Liver (tissue), 9 donors: ENCODE results near the gene ANGPTL4. TPM values are rescaled to one million over a fixed set of nuclear protein-coding genes. Genes with fewer than 3 reads are reported as not detected.

Experiments
- DNase-seq: peaks from one replicate; pipeline ENCODE4 v3.0.0-alpha.2; 2017; ENCODE audit warnings: low spot score
- H3K27ac ChIP-seq, 2 donors: one replicate each; pipeline ENCODE4 v1.7.0; 2013; ENCODE audit warnings: inconsistent platforms in 2 of 2, low read length in 2 of 2, control low read depth in 1 of 2, low read depth in 1 of 2, mild to moderate bottlenecking in 1 of 2
- H3K27me3 ChIP-seq, 4 donors: one replicate each; pipeline versions ENCODE4 v1.6.1 to v1.7.0; 2013; ENCODE audit warnings: low read length in 3 of 4, inconsistent platforms in 1 of 4, mild to moderate bottlenecking in 1 of 4, moderate library complexity in 1 of 4; ENCODE audit not compliant: control insufficient read depth in 4 of 4, insufficient read depth in 4 of 4
- H3K36me3 ChIP-seq, 4 donors: one replicate each; pipeline versions ENCODE4 v1.6.1 to v1.7.0; 2013; ENCODE audit warnings: low read length in 3 of 4, mild to moderate bottlenecking in 3 of 4, low read depth in 1 of 4, moderate library complexity in 1 of 4; ENCODE audit not compliant: control insufficient read depth in 4 of 4, insufficient read depth in 3 of 4
- H3K4me1 ChIP-seq, 4 donors: one replicate each; pipeline versions ENCODE4 v1.6.1 to v1.7.0; 2013; ENCODE audit warnings: low read length in 3 of 4, mild to moderate bottlenecking in 3 of 4, moderate library complexity in 1 of 4; ENCODE audit not compliant: control insufficient read depth in 4 of 4, insufficient read depth in 4 of 4
- H3K4me3 ChIP-seq, 3 donors: one replicate each; pipeline versions ENCODE4 v1.6.1 to v1.7.0; 2013; ENCODE audit warnings: low read length in 3 of 3, control low read depth in 1 of 3, low read depth in 1 of 3, mild to moderate bottlenecking in 1 of 3
- H3K9ac ChIP-seq, 2 donors: one replicate each; pipeline ENCODE4 v1.7.0; 2013; ENCODE audit warnings: low read length in 2 of 2, mild to moderate bottlenecking in 2 of 2, moderate library complexity in 2 of 2, control low read depth in 1 of 2, low read depth in 1 of 2
- H3K9me3 ChIP-seq, 4 donors: one replicate each; pipeline versions ENCODE4 v1.6.1 to v1.7.0; 2013; ENCODE audit warnings: low read length in 3 of 4; ENCODE audit not compliant: control insufficient read depth in 4 of 4
- EGR1 ChIP-seq, 2 donors: IDR thresholded peaks; 2 replicates each; pipeline ENCODE4 v1.6.1; 2016 to 2018; ENCODE audit warnings: antibody characterized with exemption in 2 of 2, low read depth in 2 of 2
- FOXA1 ChIP-seq: IDR thresholded peaks from 2 replicates; pipeline ENCODE4 v1.6.1; 2016; ENCODE audit warnings: antibody characterized with exemption
- FOXA2 ChIP-seq: IDR thresholded peaks from 2 replicates; pipeline ENCODE4 v1.6.1; 2016; ENCODE audit warnings: antibody characterized with exemption
- GABPA ChIP-seq, 2 donors: IDR thresholded peaks in 1 of 2; conservative IDR thresholded peaks in 1 of 2; 2 replicates each; pipeline ENCODE4 v1.6.1; 2016; ENCODE audit warnings: antibody characterized with exemption in 2 of 2, mild to moderate bottlenecking in 1 of 2, moderate library complexity in 1 of 2
- HNF4A ChIP-seq, 2 donors: conservative IDR thresholded peaks; 2 replicates each; pipeline ENCODE4 v1.6.1; 2016; ENCODE audit warnings: antibody characterized with exemption in 2 of 2, mild to moderate bottlenecking in 2 of 2
- HNF4G ChIP-seq: IDR thresholded peaks from 2 replicates; pipeline ENCODE4 v1.6.1; 2016; ENCODE audit warnings: antibody characterized with exemption
- JUND ChIP-seq, 2 donors: IDR thresholded peaks; 2 replicates each; pipeline ENCODE4 v1.6.1; 2016; ENCODE audit warnings: antibody characterized with exemption in 2 of 2
- NR2F2 ChIP-seq: IDR thresholded peaks from 2 replicates; pipeline ENCODE4 v1.6.1; 2016; ENCODE audit warnings: antibody characterized with exemption
- RAD21 ChIP-seq, 2 donors: IDR thresholded peaks; 2 replicates each; pipeline ENCODE4 v1.6.1; 2016; ENCODE audit warnings: antibody characterized with exemption in 2 of 2, mild to moderate bottlenecking in 2 of 2
- RXRA ChIP-seq, 2 donors: IDR thresholded peaks; 2 replicates each; pipeline ENCODE4 v1.6.1; 2017 to 2018; ENCODE audit warnings: antibody characterized with exemption in 2 of 2, mild to moderate bottlenecking in 1 of 2
- SP1 ChIP-seq: IDR thresholded peaks from 2 replicates; pipeline ENCODE4 v1.6.1; 2018; ENCODE audit warnings: antibody characterized with exemption, mild to moderate bottlenecking
- TAF1 ChIP-seq: conservative IDR thresholded peaks from 2 replicates; pipeline ENCODE4 v1.6.1; 2016; ENCODE audit warnings: antibody characterized with exemption, mild to moderate bottlenecking
- YY1 ChIP-seq: IDR thresholded peaks from 2 replicates; pipeline ENCODE4 v1.6.1; 2016; ENCODE audit warnings: antibody characterized with exemption, mild to moderate bottlenecking
- WGBS: extraction: QIAGEN DNeasy Blood & Tissue Kit; methylation state at CpG from one replicate; pipeline ENCODE4 v1.1.7; 2013; 5-methylcytosine and 5-hydroxymethylcytosine counted together
- polyA plus RNA-seq, 2 donors: library from polyadenylated mRNA; stranded (reverse) in 1 of 2; unstranded in 1 of 2; fragments of 200-250 nt in 1 of 2; fragments of >200 nt in 1 of 2; fragmentation: Nextera tagmentation in 1 of 2; extraction: Ambion mirVana in 1 of 2; gene quantifications; one replicate each; pipeline versions ENCODE4 v1.2.1 to v1.2.3, GENCODE V29; 2013 to 2015
- total RNA-seq, 2 donors: library from RNA; depleted of rRNA; stranded (reverse); fragments of >200 nt; gene quantifications; one replicate each; pipeline ENCODE4 v1.2.3, GENCODE V29; 2014
- TF ChIP-seq, protein P1 (sequence below): IDR thresholded peaks from 2 replicates; pipeline ENCODE4 v1.6.1; 2016; ENCODE audit warnings: antibody characterized with exemption
- TF ChIP-seq, protein P2 (sequence below): IDR thresholded peaks from 2 replicates; pipeline ENCODE4 v1.6.1; 2016; ENCODE audit warnings: antibody characterized with exemption
- TF ChIP-seq, protein P3 (sequence below): IDR thresholded peaks from 2 replicates; pipeline ENCODE4 v1.6.1; 2016; ENCODE audit warnings: antibody characterized with exemption
- TF ChIP-seq, protein P4 (sequence below): IDR thresholded peaks from 2 replicates; pipeline ENCODE4 v1.6.1; 2016; ENCODE audit warnings: antibody characterized with exemption, mild to moderate bottlenecking
- TF ChIP-seq, protein P5 (sequence below): fragments of 150-350 bp; IDR thresholded peaks from 2 replicates; pipeline ENCODE4 v1.5.1; 2017; ENCODE audit warnings: improper control_type of control experiment, low read depth, low read length; ENCODE audit not compliant: missing input control
- donor health status: healthy.
- donor health status: healthy.
- donor health status: healthy.
- donor health status: healthy.
- donor health status: healthy.

ANGPTL4 gene
- total and polyA plus RNA-seq, 4 donors, result 0.65 to 144 (median 71.6) TPM

DNA sequence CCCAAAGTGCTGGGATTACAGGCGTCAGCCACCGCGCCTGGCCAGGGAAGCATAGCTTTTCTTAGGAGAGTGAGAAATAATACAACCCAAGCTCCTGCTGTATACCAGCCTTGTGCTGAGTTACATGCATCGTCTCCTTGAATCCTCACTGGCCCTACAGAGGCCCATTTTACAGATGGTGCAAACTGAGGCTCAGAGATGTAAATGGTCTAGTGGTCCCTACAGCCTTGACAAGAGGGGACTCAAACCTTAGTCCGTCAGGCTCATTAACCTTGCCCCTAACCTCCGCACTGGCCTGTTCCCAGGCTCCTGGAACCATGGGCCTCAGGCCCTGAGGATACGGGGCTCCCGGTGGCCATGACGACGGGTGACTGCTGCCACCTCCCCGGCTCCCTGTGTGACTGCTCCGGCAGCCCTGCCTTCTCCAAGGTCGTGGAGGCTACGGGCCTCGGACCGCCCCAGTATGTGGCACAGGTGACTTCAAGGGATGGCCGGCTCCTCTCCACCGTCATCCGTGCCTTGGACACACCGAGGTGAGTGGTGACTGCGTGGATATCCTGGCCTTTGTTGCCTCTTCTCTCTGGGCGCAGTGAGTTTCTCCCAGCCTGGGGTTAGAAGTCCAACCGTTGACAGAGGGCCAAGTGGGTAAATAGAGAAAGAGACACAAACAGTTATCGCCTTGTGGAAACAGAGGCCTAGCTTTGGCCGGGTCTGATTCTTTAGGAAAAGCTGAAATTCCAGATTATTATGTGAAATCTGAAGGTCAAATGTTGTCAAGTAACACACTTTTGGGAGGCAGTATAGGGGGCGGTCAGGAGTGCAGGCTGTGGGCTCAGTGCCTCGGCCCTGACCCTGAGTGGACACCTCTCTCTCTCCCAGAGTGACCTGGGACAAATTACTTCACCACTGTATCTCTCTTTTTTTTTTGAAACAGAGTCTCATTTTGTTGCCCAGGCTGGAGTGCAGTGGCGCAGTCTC lies 57.8 kb downstream of the ANGPTL4 start (continued):
- TF ChIP-seq, protein P1, sequence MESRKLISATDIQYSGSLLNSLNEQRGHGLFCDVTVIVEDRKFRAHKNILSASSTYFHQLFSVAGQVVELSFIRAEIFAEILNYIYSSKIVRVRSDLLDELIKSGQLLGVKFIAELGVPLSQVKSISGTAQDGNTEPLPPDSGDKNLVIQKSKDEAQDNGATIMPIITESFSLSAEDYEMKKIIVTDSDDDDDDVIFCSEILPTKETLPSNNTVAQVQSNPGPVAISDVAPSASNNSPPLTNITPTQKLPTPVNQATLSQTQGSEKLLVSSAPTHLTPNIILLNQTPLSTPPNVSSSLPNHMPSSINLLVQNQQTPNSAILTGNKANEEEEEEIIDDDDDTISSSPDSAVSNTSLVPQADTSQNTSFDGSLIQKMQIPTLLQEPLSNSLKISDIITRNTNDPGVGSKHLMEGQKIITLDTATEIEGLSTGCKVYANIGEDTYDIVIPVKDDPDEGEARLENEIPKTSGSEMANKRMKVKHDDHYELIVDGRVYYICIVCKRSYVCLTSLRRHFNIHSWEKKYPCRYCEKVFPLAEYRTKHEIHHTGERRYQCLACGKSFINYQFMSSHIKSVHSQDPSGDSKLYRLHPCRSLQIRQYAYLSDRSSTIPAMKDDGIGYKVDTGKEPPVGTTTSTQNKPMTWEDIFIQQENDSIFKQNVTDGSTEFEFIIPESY, result peak; percentile 69
- TF ChIP-seq, protein P2, sequence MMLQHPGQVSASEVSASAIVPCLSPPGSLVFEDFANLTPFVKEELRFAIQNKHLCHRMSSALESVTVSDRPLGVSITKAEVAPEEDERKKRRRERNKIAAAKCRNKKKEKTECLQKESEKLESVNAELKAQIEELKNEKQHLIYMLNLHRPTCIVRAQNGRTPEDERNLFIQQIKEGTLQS, result peak; percentile 50

DNA sequence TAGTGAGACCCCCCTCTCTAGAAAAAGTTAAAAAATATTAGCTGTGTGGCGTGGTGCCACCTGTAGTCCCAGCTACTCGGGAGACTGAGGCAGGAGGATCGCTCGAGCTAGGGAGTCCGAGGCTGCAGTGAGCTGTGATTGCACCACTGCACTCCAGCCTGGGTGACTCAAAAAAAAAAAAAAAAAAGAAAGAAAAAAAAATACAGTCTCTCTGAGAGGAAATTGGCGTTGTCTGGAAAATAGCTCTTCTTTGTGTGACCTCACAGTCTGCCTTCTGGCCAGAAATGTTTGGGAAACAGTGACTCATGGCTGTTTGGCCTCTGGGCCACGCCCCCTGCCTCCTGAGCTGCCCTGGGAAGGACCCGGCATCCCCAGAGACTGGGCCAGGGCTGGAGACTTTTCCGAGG lies 59.9 kb downstream of the ANGPTL4 start:
- peaks cover 4 to 22% (median 12%) of the 10 kb centered on the region in 4 donors for H3K4me1 ChIP-seq
- H3K36me3 ChIP-seq, result peaks cover 0 to 4% (median 3%) of the 10 kb centered on the region in 4 donors
- TF ChIP-seq HNF4A (conservative IDR thresholded peaks at IDR 0.05) (peak; percentile 48 to 77), GABPA (IDR thresholded peaks at IDR 0.05 in 1 of 2, conservative IDR thresholded peaks at IDR 0.05 in 1 of 2) (peak in 1 of 2 donors; percentile 58), FOXA1 (peak; percentile 41), YY1 (peak; percentile 55), EGR1 (IDR thresholded peaks at IDR 0.05; ENCODE audit: low read depth in 2 of 2) (peak; percentile 57 to 89), FOXA2 (no peak), SP1 (peak; percentile 73), NR2F2 (peak; percentile 91), RXRA (IDR thresholded peaks at IDR 0.05) (peak; percentile 78 to 92), RAD21 (IDR thresholded peaks at IDR 0.05) (peak; percentile 52 to 54), HNF4G (no peak), JUND (IDR thresholded peaks at IDR 0.05) (peak; percentile 100), TAF1 (peak; percentile 19)
- TF ChIP-seq, protein P3, sequence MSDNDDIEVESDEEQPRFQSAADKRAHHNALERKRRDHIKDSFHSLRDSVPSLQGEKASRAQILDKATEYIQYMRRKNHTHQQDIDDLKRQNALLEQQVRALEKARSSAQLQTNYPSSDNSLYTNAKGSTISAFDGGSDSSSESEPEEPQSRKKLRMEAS, result no peak
- TF ChIP-seq, protein P1, result no peak
- TF ChIP-seq, protein P4, sequence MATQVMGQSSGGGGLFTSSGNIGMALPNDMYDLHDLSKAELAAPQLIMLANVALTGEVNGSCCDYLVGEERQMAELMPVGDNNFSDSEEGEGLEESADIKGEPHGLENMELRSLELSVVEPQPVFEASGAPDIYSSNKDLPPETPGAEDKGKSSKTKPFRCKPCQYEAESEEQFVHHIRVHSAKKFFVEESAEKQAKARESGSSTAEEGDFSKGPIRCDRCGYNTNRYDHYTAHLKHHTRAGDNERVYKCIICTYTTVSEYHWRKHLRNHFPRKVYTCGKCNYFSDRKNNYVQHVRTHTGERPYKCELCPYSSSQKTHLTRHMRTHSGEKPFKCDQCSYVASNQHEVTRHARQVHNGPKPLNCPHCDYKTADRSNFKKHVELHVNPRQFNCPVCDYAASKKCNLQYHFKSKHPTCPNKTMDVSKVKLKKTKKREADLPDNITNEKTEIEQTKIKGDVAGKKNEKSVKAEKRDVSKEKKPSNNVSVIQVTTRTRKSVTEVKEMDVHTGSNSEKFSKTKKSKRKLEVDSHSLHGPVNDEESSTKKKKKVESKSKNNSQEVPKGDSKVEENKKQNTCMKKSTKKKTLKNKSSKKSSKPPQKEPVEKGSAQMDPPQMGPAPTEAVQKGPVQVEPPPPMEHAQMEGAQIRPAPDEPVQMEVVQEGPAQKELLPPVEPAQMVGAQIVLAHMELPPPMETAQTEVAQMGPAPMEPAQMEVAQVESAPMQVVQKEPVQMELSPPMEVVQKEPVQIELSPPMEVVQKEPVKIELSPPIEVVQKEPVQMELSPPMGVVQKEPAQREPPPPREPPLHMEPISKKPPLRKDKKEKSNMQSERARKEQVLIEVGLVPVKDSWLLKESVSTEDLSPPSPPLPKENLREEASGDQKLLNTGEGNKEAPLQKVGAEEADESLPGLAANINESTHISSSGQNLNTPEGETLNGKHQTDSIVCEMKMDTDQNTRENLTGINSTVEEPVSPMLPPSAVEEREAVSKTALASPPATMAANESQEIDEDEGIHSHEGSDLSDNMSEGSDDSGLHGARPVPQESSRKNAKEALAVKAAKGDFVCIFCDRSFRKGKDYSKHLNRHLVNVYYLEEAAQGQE, result peak; percentile 46
- TF ChIP-seq, protein P5, sequence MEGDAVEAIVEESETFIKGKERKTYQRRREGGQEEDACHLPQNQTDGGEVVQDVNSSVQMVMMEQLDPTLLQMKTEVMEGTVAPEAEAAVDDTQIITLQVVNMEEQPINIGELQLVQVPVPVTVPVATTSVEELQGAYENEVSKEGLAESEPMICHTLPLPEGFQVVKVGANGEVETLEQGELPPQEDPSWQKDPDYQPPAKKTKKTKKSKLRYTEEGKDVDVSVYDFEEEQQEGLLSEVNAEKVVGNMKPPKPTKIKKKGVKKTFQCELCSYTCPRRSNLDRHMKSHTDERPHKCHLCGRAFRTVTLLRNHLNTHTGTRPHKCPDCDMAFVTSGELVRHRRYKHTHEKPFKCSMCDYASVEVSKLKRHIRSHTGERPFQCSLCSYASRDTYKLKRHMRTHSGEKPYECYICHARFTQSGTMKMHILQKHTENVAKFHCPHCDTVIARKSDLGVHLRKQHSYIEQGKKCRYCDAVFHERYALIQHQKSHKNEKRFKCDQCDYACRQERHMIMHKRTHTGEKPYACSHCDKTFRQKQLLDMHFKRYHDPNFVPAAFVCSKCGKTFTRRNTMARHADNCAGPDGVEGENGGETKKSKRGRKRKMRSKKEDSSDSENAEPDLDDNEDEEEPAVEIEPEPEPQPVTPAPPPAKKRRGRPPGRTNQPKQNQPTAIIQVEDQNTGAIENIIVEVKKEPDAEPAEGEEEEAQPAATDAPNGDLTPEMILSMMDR, result no peak
- TF ChIP-seq, protein P2, result peak; percentile 98
- WGBS, result 25% methylated on average over 9 of the region's 9 CpGs
- peak; percentile 68 for DNase-seq
- H3K27ac ChIP-seq, result peak overlapping the region; percentile 95 to 100
- peak overlapping the region; percentile 1 to 26 for H3K9ac ChIP-seq
- no peaks in the 10 kb centered on the region for H3K27me3 ChIP-seq
- no peaks in the 10 kb centered on the region for H3K9me3 ChIP-seq
- H3K4me3 ChIP-seq, result no peak overlapping the region
